DMS 273 (cell line): ENCODE measurements around the gene NOC2L.
"Not testable (repeated sequence)": the region's sequence is repeated elsewhere in the genome, so short reads cannot be mapped to it uniquely, and the experiment has no call there.

Experiments used
- DNase-seq: peaks from one replicate; lab custom pipeline; 2025; ENCODE audit not compliant: unreplicated experiment; lab: John Stamatoyannopoulos, UW

Gene NOC2L

DNA sequence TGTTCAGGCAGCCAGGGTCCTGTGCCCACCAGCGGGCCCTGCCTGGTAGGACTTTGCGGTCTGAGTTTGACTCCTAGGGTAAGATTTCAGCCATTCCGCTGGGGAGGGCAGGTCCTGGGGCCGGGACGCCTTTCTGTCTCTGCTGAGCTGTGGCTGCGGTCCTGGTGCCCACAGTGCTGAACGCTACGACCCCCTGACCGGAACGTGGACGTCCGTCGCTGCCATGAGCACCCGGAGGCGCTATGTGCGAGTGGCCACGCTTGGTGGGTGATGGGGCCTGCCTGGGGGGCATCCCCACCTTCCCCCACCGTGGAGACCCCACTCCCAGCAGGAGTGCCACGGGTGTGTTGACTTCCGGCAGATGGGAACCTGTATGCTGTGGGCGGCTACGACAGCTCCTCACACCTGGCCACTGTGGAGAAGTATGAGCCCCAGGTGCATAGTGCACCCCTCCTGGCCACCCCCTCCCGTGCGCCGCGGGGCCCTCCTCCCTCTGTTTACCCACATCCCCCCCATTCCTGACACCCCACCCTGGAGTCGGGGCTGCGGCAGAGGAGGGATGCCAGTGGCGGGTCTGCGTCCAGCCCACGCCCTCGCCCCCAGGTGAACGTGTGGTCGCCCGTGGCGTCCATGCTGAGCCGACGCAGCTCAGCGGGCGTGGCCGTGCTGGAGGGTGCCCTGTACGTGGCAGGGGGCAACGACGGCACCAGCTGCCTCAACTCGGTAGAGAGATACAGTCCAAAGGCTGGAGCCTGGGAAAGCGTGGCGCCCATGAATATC, 4.9 kb upstream of the NOC2L start:
- no peak for DNase-seq

DNA sequence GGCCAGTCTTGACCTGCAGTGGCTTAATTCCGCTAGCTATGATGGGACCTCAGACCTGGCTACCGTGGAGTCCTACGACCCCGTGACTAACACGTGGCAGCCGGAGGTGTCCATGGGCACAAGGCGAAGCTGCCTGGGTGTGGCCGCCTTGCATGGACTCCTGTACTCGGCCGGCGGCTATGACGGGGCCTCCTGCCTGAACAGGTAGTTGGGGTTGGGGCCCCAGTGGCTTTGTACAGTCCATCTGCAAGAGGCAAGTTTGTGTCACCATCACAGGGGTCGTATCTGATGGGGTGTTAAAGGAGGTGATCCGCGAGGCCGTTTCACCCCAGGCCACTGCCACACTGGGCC, 4.2 kb upstream of the NOC2L start:
- DNase-seq: no peak

DNA sequence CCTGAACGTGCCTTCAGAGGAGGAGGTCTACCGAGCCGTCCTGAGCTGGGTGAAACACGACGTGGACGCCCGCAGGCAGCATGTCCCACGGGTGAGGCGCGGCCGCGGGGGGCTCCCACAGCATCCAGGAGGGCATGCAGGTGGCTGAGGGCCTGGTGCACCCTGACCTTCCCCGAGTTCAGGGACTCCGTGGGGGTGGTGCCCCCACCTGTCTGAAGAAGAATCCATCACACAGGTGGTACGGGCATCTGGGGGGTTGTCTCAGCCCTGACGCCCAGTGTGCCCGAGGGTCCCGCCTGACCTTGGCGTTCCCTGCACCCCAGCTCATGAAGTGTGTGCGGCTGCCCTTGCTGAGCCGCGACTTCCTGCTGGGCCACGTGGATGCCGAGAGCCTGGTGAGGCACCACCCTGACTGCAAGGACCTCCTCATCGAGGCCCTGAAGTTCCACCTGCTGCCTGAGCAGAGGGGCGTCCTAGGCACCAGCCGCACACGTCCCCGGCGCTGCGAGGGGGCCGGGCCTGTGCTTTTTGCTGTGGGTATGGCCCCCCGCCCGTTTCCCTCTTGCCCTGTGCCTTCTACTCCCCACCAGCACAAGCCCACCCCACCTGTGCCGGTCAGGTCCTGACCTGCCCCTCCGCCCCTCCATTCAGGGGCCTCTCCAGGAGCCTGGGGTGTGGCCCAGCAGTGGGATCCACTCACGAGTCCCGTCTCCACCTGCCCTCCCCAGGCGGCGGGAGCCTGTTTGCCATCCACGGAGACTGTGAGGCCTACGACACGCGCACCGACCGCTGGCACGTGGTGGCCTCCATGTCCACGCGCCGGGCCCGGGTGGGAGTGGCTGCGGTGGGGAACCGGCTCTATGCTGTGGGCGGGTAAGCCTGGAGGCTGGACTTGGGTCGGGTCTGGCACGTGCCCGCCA, 3.6 kb upstream of the NOC2L start:
- DNase-seq: no peak

GRCh38 chr1:961132-961669, 2.1 kb upstream of the NOC2L start:
- DNase-seq: peak; percentile 57

GRCh38 chr1:960363-961131, 1.5 kb upstream of the NOC2L start, which contains the start of gene KLHL17:
Gene KLHL17, plus strand, starts transcription at chr1:960584. Its CDS starts 110 bp downstream, at chr1:960694.
- DNase-seq: peak; percentile 92

GRCh38 chr1:959731-960362, 791 bp upstream of the NOC2L start:
- DNase-seq: no peak

GRCh38 chr1:956636-957035, 2.4 kb downstream of the NOC2L start:
- DNase-seq: no peak

GRCh38 chr1:955474-955873, 3.6 kb downstream of the NOC2L start:
- DNase-seq: no peak

DNA sequence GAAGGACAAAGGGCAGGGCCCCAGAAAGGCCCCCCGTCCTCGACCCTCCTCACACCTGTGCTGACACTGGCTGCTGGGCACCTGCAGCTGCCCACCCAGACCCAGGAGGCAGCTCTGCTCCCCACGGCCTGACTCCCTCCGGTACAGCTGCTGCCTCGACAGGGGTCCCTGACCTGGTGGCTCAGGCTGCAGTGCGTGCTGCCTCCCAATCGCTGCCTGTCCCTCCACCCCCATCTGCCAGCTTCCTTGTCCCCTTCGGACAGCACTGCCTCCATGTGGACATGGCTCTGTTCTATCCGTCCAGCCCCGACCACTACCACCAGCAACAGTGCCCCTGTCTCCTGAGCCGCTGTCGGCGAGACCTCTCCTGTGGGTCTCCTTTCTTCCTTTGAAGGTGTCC, 4.1 kb downstream of the NOC2L start:
- DNase-seq: no peak

DNA sequence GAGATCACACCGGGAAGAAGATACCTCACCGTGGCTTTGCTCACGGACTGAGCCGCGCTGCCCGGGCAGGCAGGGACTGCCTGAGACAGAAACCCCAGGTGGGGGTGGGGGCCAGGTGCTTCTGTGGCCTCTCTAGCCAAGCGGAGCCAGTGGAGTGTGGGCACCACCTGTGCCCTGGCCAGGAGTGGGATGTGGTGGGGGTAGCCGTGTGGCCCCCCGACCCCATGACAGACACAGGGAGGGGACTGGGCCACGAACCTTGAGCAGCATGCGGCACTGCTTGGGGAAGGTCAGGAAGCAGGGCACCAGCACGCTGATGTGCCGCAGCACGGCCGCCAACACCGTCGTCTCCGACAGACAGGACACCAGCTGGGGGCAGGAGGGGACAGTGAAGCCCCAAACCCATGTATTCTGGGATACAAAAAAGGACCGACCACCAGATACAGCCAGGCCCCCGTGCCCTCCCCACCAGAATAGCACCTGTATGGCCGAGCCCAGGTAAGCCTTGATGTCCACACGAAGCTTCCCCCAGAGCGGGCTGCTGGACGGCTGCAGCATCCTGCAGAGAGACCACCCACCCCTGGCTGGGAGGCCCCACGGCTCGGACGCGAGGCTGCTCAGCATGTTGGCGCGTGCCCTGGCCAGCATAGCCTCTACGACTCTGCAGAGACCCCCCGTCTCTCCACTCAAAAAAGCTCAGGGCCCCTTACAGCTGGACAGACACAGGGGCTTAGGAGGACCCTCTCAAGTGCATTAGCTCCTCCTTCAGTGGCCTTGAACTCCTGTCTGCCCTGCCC, 5.3 kb downstream of the NOC2L start:
- DNase-seq: no peak

GRCh38 chr1:952603-953002, 6.5 kb downstream of the NOC2L start:
- DNase-seq: no peak

- no peak for DNase-seq
Measured at GRCh38 chr1:952201-952600, 6.9 kb downstream of the NOC2L start.

DNA sequence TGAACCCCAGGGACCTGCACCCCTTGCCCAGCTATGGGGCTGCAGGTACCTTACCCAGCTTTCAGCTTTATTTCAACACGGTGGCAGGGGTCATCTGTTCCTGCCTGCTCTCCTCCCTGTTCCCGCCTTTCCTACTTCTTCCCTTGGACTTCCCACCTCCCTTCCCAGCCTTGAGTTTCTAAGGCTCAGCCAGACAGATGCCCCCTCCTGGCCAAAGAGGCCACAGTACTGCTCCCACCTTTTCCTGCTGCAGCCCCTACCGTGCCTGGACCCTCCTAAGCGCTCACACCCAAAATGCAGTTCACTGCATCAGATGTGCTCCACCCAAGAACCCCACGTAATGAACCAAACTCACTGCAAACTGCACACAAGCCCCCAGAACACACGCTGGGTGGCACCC, 7.7 kb downstream of the NOC2L start:
- DNase-seq: peak; percentile 63

DNA sequence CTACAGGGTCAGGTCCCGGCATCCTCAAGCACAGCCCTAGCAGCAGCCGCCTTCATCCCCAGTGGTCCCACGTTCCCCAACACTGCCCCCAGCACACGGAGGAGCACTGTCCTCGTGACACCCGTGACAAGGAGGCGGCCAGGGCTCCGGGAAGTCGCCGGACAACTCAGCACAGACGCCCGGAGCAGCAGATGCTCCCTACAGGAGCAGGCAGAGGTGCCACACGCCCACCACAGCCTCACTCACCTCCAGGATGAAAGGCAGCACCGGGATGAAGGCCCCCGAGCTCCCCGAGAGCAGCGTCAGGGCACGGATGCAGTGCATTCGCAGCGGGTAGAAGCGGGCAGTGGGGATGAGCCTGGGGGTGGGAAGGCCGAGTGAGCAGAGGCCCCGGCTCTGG, 8.2 kb downstream of the NOC2L start:
- DNase-seq: no peak

GRCh38 chr1:950268-950667, 8.8 kb downstream of the NOC2L start:
- no peak for DNase-seq

DNA sequence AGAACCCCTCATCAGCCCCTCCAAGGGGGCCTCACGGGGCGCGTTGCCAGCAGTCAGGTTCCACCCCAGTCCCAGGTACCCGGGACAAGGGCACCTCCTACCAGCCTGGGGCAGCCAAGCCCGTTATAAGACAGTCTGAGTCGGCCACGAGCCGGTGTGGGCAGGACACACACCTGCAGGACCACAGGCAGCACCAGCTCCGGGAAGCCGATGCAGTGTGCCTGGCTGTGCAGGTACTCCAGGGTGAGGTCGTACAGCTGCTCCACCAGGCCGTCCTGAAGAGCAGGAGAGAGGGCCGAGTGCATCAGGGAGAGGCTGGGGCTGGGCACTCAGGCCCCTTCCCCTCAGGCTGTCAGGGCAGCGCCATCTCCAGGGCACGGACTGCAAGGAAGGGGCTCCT, 11.1 kb downstream of the NOC2L start:
- DNase-seq: no peak

DNA sequence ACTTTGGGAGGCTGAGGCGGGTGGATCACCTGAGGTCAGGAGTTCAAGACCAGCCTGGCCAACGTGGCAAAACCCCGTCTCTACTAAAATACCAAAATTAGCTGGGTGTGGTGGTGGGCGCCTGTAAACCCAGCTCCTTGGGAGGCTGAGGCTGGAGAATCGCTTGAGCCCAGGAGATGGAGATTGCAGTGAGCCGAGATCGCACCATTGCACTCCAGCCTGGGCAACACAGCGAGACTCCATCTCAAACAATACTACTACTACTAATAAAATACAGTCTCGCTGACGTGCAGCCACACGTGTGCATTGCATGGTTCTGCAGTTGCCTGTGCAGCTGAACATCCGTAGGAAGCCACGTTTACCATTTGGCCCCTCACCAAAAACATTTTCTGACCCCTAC, 12.2 kb downstream of the NOC2L start:
- DNase-seq: not testable (repeated sequence)

DNA sequence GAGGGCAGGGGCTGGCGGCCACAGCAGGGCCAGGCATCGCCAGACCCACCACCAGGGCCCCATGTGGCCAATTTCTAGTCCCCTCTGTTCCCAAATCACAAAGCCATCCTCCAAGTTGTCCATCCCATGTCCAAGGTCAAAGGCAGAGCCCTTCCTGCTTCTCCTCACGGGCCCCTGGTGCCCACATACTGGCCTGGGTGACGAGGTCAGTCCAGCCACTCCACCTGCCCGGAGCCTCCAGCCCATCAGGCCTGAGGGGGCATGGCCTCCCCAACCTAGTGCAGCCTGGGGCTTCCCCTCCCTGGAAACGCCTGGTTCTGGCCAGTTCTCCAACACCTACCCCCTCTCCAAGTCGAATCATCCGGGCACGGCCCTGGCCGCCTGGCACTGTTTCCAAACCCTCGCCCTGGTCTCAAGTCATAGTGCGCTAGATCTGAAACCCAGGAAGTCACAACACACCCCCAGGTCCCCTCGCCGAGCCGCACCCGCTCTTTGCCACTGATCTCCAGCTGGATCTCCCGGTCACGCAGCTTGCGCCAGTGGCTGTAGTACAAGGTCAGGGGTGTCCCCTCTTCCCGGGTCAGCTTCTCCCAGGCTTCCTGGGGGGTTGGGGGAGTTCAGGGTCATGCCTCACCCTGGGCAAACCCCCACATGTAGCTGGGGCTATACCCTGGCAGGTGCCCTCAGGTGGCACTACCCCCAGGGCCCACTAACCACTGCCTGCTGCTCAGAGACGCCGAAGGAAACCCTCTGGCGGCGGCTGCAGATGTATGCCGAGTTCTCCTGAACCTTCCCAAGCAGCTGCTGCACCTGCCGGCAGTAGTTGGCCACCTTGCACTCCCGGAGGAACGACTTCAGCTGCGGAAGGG, 13.1 kb downstream of the NOC2L start:
- DNase-seq: peak; percentile 59
